CD4-positive, alpha-beta T cell (primary cell): ENCODE data around the gene CD79B. TPM values are rescaled to one million over a fixed set of nuclear protein-coding genes. Genes with fewer than 3 reads are reported as not detected.
A peak's percentile ranks its signal among the peaks of the same experiment; 100 is the strongest.
"Not testable (repeated sequence)": the region's sequence is repeated elsewhere in the genome, so short reads cannot be mapped to it uniquely, and the experiment has no call there.

Experiments used
- ATAC-seq: fragments of 200-7000 bp; cut with Tn5 transposase; one replicate; pipeline ENCODE4 v1.10.0; 2022; ENCODE audit warnings: mild to moderate bottlenecking; ENCODE audit not compliant: poor library complexity
- CTCF ChIA-PET: fragments of 350-600 bp; sonication (Branson Sonifier 250); formaldehyde crosslinking; loops from one replicate; lab custom pipeline; 2021; ENCODE audit warnings: antibody characterized with exemption, inconsistent platforms; lab: Charles Lee
- POLR2A ChIA-PET: fragments of 350-600 bp; sonication (Branson Sonifier 250); formaldehyde crosslinking; loops from one replicate; lab custom pipeline; 2021; ENCODE audit warnings: antibody characterized with exemption, inconsistent platforms; lab: Charles Lee
- DNase-seq, 14 experiments: peaks; one replicate each; pipeline ENCODE4 v3.0.0-alpha.2; 2013 to 2020; ENCODE audit warnings: mixed read lengths in 2 of 14
- H3K27ac ChIP-seq, 2 donors: one replicate each; pipeline versions ENCODE4 v1.5.1 to v1.7.0; 2013; ENCODE audit warnings: low read length in 2 of 2, low read depth in 1 of 2, mild to moderate bottlenecking in 1 of 2
- H3K27me3 ChIP-seq, 2 experiments: 1 replicate in 1 of 2; 2 replicates in 1 of 2; pipeline versions ENCODE4 v1.6.1 to v1.7.0; 2013; ENCODE audit warnings: low read length in 2 of 2, control low read depth in 1 of 2, mild to moderate bottlenecking in 1 of 2, moderate library complexity in 1 of 2; ENCODE audit not compliant: insufficient read depth in 2 of 2, control insufficient read depth in 1 of 2
- H3K36me3 ChIP-seq: one replicate; pipeline ENCODE4 v1.6.1; 2013; ENCODE audit warnings: low read length, control low read depth; ENCODE audit not compliant: insufficient read depth
- H3K4me1 ChIP-seq: one replicate; pipeline ENCODE4 v1.6.1; 2013; ENCODE audit warnings: low read length, control low read depth; ENCODE audit not compliant: insufficient read depth
- H3K4me3 ChIP-seq: one replicate; pipeline ENCODE4 v1.5.1; 2013; ENCODE audit warnings: mild to moderate bottlenecking, low read length, moderate library complexity
- H3K9me3 ChIP-seq, 2 experiments: 1 replicate in 1 of 2; 2 replicates in 1 of 2; pipeline versions ENCODE4 v1.6.1 to v1.7.0; 2013; ENCODE audit warnings: low read length in 2 of 2, mild to moderate bottlenecking in 2 of 2, control low read depth in 1 of 2, moderate library complexity in 1 of 2; ENCODE audit not compliant: control insufficient read depth in 1 of 2, insufficient read depth in 1 of 2
- H3K27ac Mint-ChIP-seq: one replicate; pipeline ENCODE4 v1.8.0; 2020; ENCODE audit warnings: mixed read lengths
- H3K27me3 Mint-ChIP-seq: one replicate; pipeline ENCODE4 v1.8.0; 2021; ENCODE audit warnings: mixed read lengths
- H3K36me3 Mint-ChIP-seq: one replicate; pipeline ENCODE4 v1.8.0; 2021; ENCODE audit warnings: low read depth, mixed read lengths
- H3K4me1 Mint-ChIP-seq: one replicate; pipeline ENCODE4 v1.8.0; 2021; ENCODE audit warnings: low read depth, mixed read lengths
- H3K4me3 Mint-ChIP-seq: one replicate; pipeline ENCODE4 v1.8.0; 2020; ENCODE audit warnings: mild to moderate bottlenecking, mixed read lengths
- H3K9me3 Mint-ChIP-seq: one replicate; pipeline ENCODE4 v1.8.0; 2020; ENCODE audit warnings: mixed read lengths
- intact Hi-C, 2 experiments: fragments of 100-400 bp; cut with DNase I in 1 of 2; cut with micrococcal nuclease in 1 of 2; formaldehyde crosslinking; loops; one replicate each; pipeline versions ENCODE4 v1.15.1 to v1.9.0; 2023 to 2025; cut with DNase I, micrococcal nuclease
- total RNA-seq, 174 experiments: library from RNA in 2 of 174; stranded (reverse) in 2 of 174; gene quantifications; one replicate each; pipeline ENCODE4 v1.2.3 and lab custom pipeline; 2021 to 2026
- TF ChIP-seq, protein P1 (sequence below): fragments of 200-600 bp; IDR thresholded peaks from one replicate; pipeline ENCODE4 v1.8.0; 2022; ENCODE audit warnings: antibody characterized with exemption, mild to moderate bottlenecking

CD79B gene
- total RNA-seq, 2 experiments from 2014 or later = 5.3 to 5.5 TPM

DNA sequence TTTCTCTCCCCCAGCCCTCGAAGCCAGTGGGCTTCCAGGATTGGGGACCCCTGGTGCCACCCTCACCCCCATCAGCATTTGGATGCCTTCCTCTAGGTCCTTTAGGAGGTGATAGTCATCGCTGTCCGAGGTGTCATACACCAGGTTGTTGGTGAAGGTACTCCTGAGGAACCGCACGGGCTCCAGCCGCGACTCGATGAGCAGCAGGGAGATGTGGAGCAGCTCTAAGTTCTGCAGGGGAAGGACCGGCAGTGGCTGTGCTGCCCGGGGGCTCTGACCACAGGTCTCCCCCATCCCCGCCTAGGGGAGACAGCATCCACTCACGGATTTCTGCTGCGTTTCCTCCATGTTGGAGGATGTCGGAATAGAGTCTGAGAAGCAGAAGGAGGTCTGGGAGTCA is 22.0 kb downstream of the CD79B start:
- Histone ChIP-seq H3K27me3 (no peaks in the 10 kb centered on the region), H3K4me1 (peaks cover 9% of the 10 kb centered on the region), H3K27ac (no peak overlapping the region), H3K36me3 (no peaks in the 10 kb centered on the region), H3K9me3 (no peaks in the 10 kb centered on the region), H3K4me3 (no peak overlapping the region)
- ChIA-PET POLR2A (no interaction called here), CTCF (interaction anchor here (1.3 kb wide), 1 partner anchor 9 kb away, joined by 3 read pairs; no protein-coding TSS in a partner anchor)
- Mint-ChIP-seq H3K9me3 (no peaks in the 10 kb centered on the region), H3K4me1 (no peaks in the 10 kb centered on the region), H3K27ac (no peak overlapping the region), H3K36me3 (no peaks in the 10 kb centered on the region), H3K27me3 (no peaks in the 10 kb centered on the region), H3K4me3 (no peak overlapping the region)
- TF ChIP-seq, protein P1, sequence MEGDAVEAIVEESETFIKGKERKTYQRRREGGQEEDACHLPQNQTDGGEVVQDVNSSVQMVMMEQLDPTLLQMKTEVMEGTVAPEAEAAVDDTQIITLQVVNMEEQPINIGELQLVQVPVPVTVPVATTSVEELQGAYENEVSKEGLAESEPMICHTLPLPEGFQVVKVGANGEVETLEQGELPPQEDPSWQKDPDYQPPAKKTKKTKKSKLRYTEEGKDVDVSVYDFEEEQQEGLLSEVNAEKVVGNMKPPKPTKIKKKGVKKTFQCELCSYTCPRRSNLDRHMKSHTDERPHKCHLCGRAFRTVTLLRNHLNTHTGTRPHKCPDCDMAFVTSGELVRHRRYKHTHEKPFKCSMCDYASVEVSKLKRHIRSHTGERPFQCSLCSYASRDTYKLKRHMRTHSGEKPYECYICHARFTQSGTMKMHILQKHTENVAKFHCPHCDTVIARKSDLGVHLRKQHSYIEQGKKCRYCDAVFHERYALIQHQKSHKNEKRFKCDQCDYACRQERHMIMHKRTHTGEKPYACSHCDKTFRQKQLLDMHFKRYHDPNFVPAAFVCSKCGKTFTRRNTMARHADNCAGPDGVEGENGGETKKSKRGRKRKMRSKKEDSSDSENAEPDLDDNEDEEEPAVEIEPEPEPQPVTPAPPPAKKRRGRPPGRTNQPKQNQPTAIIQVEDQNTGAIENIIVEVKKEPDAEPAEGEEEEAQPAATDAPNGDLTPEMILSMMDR = no peak
- no peak for ATAC-seq
- intact Hi-C loops = loop anchor here in 1 of 2 experiments (2.0 to 5.0 kb wide), 2 partner anchors 225 to 372 kb away; no protein-coding TSS in a partner anchor
- no peak for DNase-seq

DNA sequence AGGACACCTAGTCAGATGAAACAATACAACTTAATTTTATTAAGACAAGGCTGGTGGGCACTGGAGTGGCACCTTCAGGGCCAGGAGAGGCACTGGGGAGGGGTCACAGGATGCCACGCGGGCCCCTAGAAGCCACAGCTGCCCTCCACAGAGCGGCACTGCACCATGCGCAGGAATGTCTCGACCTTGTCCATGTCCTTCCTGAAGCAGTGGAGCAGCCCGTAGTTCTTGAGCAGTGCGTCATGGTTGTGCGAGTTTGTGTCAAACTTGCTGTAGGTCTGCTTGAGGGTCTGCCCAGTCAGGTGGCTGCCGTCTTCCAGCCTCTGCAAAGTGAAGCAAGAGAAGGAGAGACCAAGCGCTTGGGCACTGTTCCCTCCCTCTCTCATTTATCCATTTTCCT is 22.5 kb downstream of the CD79B start:
- H3K27me3 Mint-ChIP-seq, H3K27ac ChIP-seq, H3K4me1 Mint-ChIP-seq, intact Hi-C loops, H3K36me3 ChIP-seq, DNase-seq, H3K27ac Mint-ChIP-seq, CTCF ChIA-PET, H3K4me1 ChIP-seq, H3K4me3 Mint-ChIP-seq, H3K36me3 Mint-ChIP-seq, H3K9me3 ChIP-seq, H3K4me3 ChIP-seq, H3K9me3 Mint-ChIP-seq, POLR2A ChIA-PET, H3K27me3 ChIP-seq, ATAC-seq: not testable (repeated sequence)

DNA sequence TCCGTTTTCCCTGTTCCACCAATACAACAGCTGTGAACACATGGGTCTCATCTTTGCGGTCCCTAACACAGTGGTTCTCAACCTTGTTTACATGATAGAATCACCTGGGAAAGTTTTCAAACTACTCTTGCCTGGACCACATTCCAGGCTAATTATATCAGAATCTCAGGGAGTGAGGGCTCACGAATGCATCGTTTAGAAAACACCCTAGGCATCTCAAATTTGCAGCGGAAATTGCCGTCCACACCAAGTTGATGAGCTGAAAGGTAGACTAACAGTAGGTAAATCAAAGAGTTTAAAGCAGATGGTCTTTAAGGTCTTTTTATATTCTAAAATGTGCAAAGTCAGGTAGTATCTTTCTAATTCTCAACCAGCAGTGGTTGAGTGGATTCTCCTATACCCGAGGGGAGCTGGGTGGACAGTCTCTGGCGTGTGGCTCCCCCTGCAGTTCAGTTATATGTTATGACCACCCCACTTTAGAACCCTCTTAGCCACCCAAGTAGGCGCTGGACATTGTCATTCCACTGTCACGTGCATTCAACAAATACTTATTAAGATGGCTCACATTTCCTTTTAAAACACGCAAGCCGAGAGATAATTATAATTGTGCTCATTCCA is 24.9 kb downstream of the CD79B start:
- POLR2A ChIA-PET, H3K9me3 ChIP-seq, H3K9me3 Mint-ChIP-seq, H3K4me1 ChIP-seq, intact Hi-C loops, H3K27me3 ChIP-seq, H3K36me3 Mint-ChIP-seq, H3K4me1 Mint-ChIP-seq, H3K4me3 Mint-ChIP-seq, H3K27me3 Mint-ChIP-seq, ATAC-seq, H3K27ac Mint-ChIP-seq, H3K4me3 ChIP-seq, H3K27ac ChIP-seq, H3K36me3 ChIP-seq: not testable (repeated sequence)
- CTCF ChIA-PET = interaction anchor here (1.7 kb wide), 1 partner anchor 12 kb away, joined by 5 read pairs; no protein-coding TSS in a partner anchor
- peak in 1 of 14 experiments; percentile 37 for DNase-seq

DNA sequence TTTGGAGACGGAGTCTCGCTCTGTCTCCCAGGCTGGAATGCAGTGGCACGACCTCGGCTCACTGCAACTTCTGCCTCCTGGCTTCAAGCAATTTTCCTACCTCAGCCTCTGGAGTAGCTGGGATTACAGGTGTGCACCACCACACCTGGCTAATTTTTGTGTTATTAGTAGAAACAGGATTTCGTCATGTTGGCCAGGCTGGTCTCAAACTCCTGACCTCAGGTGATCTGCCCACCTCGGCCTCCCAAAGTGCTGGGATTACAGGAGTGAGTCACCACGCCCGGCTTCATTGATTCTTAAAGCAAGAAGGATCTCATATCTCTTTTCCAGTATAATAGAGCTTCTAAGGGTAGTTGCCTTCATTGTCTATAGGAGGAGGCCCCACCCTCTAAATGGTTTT is 27.3 kb downstream of the CD79B start:
- not testable (repeated sequence) for H3K27ac Mint-ChIP-seq
- POLR2A ChIA-PET = interaction anchor here (1.3 kb wide), 1 partner anchor 241 kb away, joined by 4 read pairs; no protein-coding TSS in a partner anchor

More for the DNA sequence above, 27.3 kb downstream of the CD79B start:
- H3K9me3 Mint-ChIP-seq, H3K4me3 ChIP-seq, H3K27ac ChIP-seq, intact Hi-C loops, DNase-seq, H3K4me1 Mint-ChIP-seq, H3K4me3 Mint-ChIP-seq, ATAC-seq, H3K27me3 Mint-ChIP-seq, H3K4me1 ChIP-seq, H3K36me3 ChIP-seq, H3K36me3 Mint-ChIP-seq, H3K27me3 ChIP-seq, H3K9me3 ChIP-seq: not testable (repeated sequence)
- CTCF ChIA-PET = interaction anchor here (1.2 to 1.7 kb wide), 3 partner anchors 8 to 121 kb away, joined by 3 to 6 read pairs (median 5); no protein-coding TSS in a partner anchor
